ENCODE measurements around the gene PRR12.

The PRR12 gene

GRCh38 chr19:49642492-49643035 is 51.6 kb downstream of the PRR12 start:
- H3K4me3 Mint-ChIP-seq, result peak overlapping the region; percentile 95 to 98
- no peak for DNase-seq
- no peak for ATAC-seq (replicated peaks)
- H3K27ac Mint-ChIP-seq, result peak overlapping the region; percentile 99
- peaks cover 55 to 66% of the 10 kb centered on the region in 2 donors for H3K4me1 Mint-ChIP-seq
- no peaks in the 10 kb centered on the region for H3K9me3 Mint-ChIP-seq
- no peaks in the 10 kb centered on the region for H3K27me3 Mint-ChIP-seq
- peaks cover 32 to 46% of the 10 kb centered on the region in 2 donors for H3K36me3 Mint-ChIP-seq

- peak overlapping the region; percentile 1 for H3K27ac Mint-ChIP-seq
- no peaks in the 10 kb centered on the region for H3K9me3 Mint-ChIP-seq
- peaks cover 32 to 46% of the 10 kb centered on the region in 2 donors for H3K36me3 Mint-ChIP-seq
- ATAC-seq (replicated peaks) (no peak), DNase-seq (no peak)
- H3K4me3 Mint-ChIP-seq, result peak overlapping the region; percentile 8 to 98
- peaks cover 49 to 57% of the 10 kb centered on the region in 2 donors for H3K4me1 Mint-ChIP-seq
- H3K27me3 Mint-ChIP-seq, result no peaks in the 10 kb centered on the region
These were observed 52.5 kb downstream of the PRR12 start for GRCh38 chr19:49643466-49643865.

DNA sequence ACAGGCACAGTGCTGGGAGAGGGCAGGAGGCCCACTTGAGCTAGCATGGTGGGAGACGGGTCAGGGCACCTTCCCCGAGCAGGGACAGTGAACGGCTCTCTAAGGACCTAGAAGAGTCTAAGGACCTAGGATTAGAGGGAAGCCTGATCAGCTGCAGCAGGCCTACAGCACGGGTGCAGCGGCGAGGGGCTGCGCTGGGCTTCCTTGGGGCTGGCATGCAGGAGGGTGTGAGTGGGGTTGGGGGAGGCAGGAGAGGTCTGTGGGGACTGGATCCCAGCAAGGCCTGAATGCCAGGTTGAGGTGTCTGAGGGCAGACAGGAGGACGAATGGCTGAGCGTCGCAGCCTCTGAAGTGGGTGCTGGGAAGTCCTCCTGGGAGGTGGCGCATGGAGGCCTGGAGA is 54.6 kb downstream of the PRR12 start:
- no peak overlapping the region for H3K4me3 Mint-ChIP-seq
- peaks cover 39 to 51% of the 10 kb centered on the region in 2 donors for H3K36me3 Mint-ChIP-seq
- peak overlapping the region; percentile 31 for H3K27ac Mint-ChIP-seq
- DNase-seq, result no peak
- no peaks in the 10 kb centered on the region for H3K9me3 Mint-ChIP-seq
- no peaks in the 10 kb centered on the region for H3K27me3 Mint-ChIP-seq
- no peak for ATAC-seq (replicated peaks)
- H3K4me1 Mint-ChIP-seq, result peaks cover 39 to 42% of the 10 kb centered on the region in 2 donors

DNA sequence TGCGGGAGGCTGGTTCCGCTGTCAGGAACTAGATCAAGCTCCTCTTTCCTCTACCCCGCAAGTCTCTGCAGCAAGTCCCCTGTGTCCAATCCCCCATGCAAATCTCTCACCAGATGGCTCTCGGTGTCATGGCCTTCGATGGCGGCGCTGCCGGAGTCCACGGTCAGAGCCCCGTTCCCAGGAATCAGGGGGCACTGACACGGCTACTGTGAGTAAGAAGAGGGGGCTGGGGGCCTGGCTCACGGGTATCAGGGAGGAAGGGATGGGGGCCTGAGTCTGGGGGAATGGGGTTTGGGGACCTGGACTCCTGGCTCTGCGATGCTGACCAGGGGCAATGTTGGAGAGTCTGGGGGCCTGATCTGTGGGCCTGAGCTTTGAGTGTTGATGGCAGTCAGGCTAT is 55.0 kb downstream of the PRR12 start:
- H3K27ac Mint-ChIP-seq, result peak overlapping the region; percentile 75
- peaks cover 39 to 49% of the 10 kb centered on the region in 2 donors for H3K36me3 Mint-ChIP-seq
- H3K4me1 Mint-ChIP-seq, result peaks cover 35 to 38% of the 10 kb centered on the region in 2 donors
- no peak for ATAC-seq (replicated peaks)
- H3K9me3 Mint-ChIP-seq, result no peaks in the 10 kb centered on the region
- H3K4me3 Mint-ChIP-seq, result no peak overlapping the region
- no peaks in the 10 kb centered on the region for H3K27me3 Mint-ChIP-seq
- DNase-seq, result no peak

DNA sequence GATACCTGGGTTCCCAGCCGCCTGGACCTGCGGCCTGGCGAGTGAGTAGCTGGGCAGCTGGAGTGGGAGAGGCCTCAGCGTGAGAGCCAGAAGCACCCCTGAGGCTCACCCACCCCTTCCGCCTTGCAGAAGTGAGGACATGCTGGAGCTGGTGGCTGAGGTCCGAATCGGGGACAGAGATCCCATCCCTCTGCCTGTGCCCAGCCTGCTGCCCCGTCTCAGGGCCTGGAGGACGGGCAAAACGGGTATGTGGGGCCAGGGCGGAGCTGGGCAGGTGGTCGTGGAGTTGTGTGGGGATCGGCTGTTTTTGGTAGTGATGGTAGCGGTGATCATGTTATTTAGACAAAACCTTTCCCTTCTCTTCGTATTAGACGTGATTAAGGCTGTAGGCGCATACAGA is 55.6 kb downstream of the PRR12 start:
- H3K4me3 Mint-ChIP-seq, result no peak overlapping the region
- H3K36me3 Mint-ChIP-seq, result peaks cover 39 to 51% of the 10 kb centered on the region in 2 donors
- peaks cover 35 to 37% of the 10 kb centered on the region in 2 donors for H3K4me1 Mint-ChIP-seq
- no peaks in the 10 kb centered on the region for H3K9me3 Mint-ChIP-seq
- ATAC-seq (replicated peaks) (no peak), DNase-seq (no peak)
- no peaks in the 10 kb centered on the region for H3K27me3 Mint-ChIP-seq
- no peak overlapping the region for H3K27ac Mint-ChIP-seq

GRCh38 chr19:49651029-49651819 is 60.2 kb downstream of the PRR12 start:
- H3K4me1 Mint-ChIP-seq, result peaks cover 3 to 5% of the 10 kb centered on the region in 2 donors
- H3K4me3 Mint-ChIP-seq, result no peak overlapping the region
- no peak for DNase-seq
- ATAC-seq (replicated peaks), result no peak
- no peaks in the 10 kb centered on the region for H3K27me3 Mint-ChIP-seq
- no peaks in the 10 kb centered on the region for H3K9me3 Mint-ChIP-seq
- H3K36me3 Mint-ChIP-seq, result peaks cover 39 to 58% of the 10 kb centered on the region in 2 donors
- H3K27ac Mint-ChIP-seq, result no peak overlapping the region

GRCh38 chr19:49651820-49652550 is 61.0 kb downstream of the PRR12 start:
- no peak for DNase-seq
- H3K27ac Mint-ChIP-seq, result no peak overlapping the region
- no peaks in the 10 kb centered on the region for H3K27me3 Mint-ChIP-seq
- ATAC-seq (replicated peaks), result no peak
- no peak overlapping the region for H3K4me3 Mint-ChIP-seq
- peaks cover 0 to under 1% of the 10 kb centered on the region in 2 donors for H3K4me1 Mint-ChIP-seq
- no peaks in the 10 kb centered on the region for H3K9me3 Mint-ChIP-seq
- H3K36me3 Mint-ChIP-seq, result peaks cover 34 to 57% of the 10 kb centered on the region in 2 donors

- DNase-seq, result no peak
These were observed 61.8 kb downstream of the PRR12 start for GRCh38 chr19:49652551-49653465.

GRCh38 chr19:49653466-49653806 is 62.5 kb downstream of the PRR12 start:
- no peak for ATAC-seq (replicated peaks)
- no peak for DNase-seq
- Mint-ChIP-seq H3K9me3 (no peaks in the 10 kb centered on the region), H3K27me3 (no peaks in the 10 kb centered on the region), H3K4me1 (peaks cover 3 to 5% of the 10 kb centered on the region in 2 donors), H3K4me3 (no peak overlapping the region), H3K27ac (peak overlapping the region; percentile 69), H3K36me3 (peaks cover 39 to 61% of the 10 kb centered on the region in 2 donors)

More at GRCh38 chr19:49652551-49653465, 61.8 kb downstream of the PRR12 start:
- ATAC-seq (replicated peaks), result no peak
- H3K4me1 Mint-ChIP-seq, result peaks cover 2 to 4% of the 10 kb centered on the region in 2 donors
- no peaks in the 10 kb centered on the region for H3K9me3 Mint-ChIP-seq
- no peaks in the 10 kb centered on the region for H3K27me3 Mint-ChIP-seq
- no peak overlapping the region for H3K4me3 Mint-ChIP-seq
- H3K27ac Mint-ChIP-seq, result peak overlapping the region; percentile 14
- H3K36me3 Mint-ChIP-seq, result peaks cover 37 to 58% of the 10 kb centered on the region in 2 donors

- Mint-ChIP-seq H3K9me3 (no peaks in the 10 kb centered on the region), H3K36me3 (peaks cover 44 to 65% of the 10 kb centered on the region in 2 donors), H3K4me1 (peaks cover 7 to 8% of the 10 kb centered on the region in 2 donors), H3K27ac (no peak overlapping the region), H3K27me3 (no peaks in the 10 kb centered on the region), H3K4me3 (no peak overlapping the region)
- ATAC-seq (replicated peaks) (no peak), DNase-seq (no peak)
These were observed 63.6 kb downstream of the PRR12 start for GRCh38 chr19:49654581-49654980.

DNA sequence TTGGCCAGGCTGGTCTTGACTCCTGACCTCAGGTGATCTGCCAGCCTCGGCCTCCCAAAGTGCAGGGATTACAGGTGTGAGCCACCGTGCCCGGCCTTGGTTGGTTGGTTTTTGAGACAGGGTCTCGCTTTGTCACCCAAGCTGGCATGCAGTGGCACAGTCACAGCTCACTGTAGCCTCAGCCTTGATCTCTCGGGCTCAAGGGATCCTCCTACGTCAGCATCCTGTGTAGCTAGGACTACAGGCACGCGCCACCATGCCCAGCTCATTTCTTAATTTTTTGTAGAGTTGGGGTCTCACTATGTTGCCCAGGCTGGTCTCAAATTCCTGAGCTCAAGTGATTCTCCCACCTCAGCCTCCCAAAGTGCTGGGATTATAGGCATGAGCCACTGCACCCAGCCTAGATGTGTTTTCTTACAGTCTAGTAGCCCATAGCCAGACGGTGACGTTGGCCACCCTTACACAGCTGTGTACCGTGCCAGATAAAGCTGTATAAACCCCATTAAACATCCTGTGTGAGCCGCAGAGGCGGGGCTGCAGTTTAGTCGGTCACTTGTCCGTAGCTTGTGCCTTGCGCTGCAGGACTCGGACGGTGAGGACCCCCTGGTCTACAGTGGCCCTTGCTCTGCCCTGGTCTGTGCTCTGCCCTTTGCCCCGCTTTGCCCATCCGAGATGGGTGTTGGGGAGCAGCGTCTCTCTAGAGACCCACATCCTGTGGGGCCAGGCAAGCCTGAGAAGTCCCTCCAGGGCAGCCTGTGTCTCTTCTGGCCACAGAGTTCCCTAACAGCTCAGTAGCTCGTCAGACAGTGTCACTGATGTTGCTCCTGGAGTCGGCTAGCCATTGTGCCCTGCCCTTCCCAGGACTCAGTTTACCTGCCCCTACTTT is 64.8 kb downstream of the PRR12 start:
- Mint-ChIP-seq H3K4me3 (peak overlapping the region in 1 of 2 donors; percentile 10), H3K27me3 (no peaks in the 10 kb centered on the region), H3K36me3 (peaks cover 50 to 75% of the 10 kb centered on the region in 2 donors), H3K4me1 (peaks cover 8 to 11% of the 10 kb centered on the region in 2 donors), H3K9me3 (no peaks in the 10 kb centered on the region), H3K27ac (peak overlapping the region; percentile 14)
- ATAC-seq (replicated peaks) (no peak), DNase-seq (no peak)

GRCh38 chr19:49656456-49657109 is 65.6 kb downstream of the PRR12 start:
- Mint-ChIP-seq H3K27ac (no peak overlapping the region), H3K9me3 (no peaks in the 10 kb centered on the region), H3K36me3 (peaks cover 50 to 75% of the 10 kb centered on the region in 2 donors), H3K4me1 (peaks cover 8 to 11% of the 10 kb centered on the region in 2 donors), H3K4me3 (peak overlapping the region in 1 of 2 donors; percentile 10), H3K27me3 (no peaks in the 10 kb centered on the region)
- DNase-seq (no peak), ATAC-seq (replicated peaks) (no peak)

All from stimulated activated naive B cell treated with anti-CD40 and anti-IgM and Interleukin-4, amounts not matched to agents 10 μg/mL and 1 μg/mL and 100 μg/mL, for 72 hours (primary cell).